Endothelial cell of umbilical vein (primary cell): ENCODE data around the gene ABCA6.

ENCODE experiments used
- EZH2 ChIP-seq: IDR thresholded peaks from 2 replicates; pipeline ENCODE4 v1.6.1; 2012; ENCODE audit warnings: borderline replicate concordance, low read depth, mild to moderate bottlenecking, moderate library complexity, low read length, inconsistent platforms; ENCODE audit not compliant: severe bottlenecking
- POLR2AphosphoS5 ChIP-seq: IDR thresholded peaks from 2 replicates; pipeline ENCODE4 v1.6.1; 2012; ENCODE audit warnings: low read depth, mild to moderate bottlenecking, control low read depth, low read length, moderate library complexity; ENCODE audit not compliant: insufficient read depth
- TF ChIP-seq, protein P1 (sequence below), 2 donors: IDR thresholded peaks; 1 replicate in 1 of 2; 2 replicates in 1 of 2; pipeline ENCODE4 v1.5.1; 2011; ENCODE audit warnings: low read length in 2 of 2, mild to moderate bottlenecking in 2 of 2, moderate library complexity in 2 of 2, control low read depth in 1 of 2, inconsistent platforms in 1 of 2, low read depth in 1 of 2; ENCODE audit not compliant: insufficient read depth in 1 of 2; ENCODE audit errors: extremely low read depth in 1 of 2

GRCh38 chr17:69084911-69085310 lies 56.8 kb downstream of the ABCA6 start:
- no peak for TF ChIP-seq POLR2AphosphoS5
- TF ChIP-seq, protein P1, sequence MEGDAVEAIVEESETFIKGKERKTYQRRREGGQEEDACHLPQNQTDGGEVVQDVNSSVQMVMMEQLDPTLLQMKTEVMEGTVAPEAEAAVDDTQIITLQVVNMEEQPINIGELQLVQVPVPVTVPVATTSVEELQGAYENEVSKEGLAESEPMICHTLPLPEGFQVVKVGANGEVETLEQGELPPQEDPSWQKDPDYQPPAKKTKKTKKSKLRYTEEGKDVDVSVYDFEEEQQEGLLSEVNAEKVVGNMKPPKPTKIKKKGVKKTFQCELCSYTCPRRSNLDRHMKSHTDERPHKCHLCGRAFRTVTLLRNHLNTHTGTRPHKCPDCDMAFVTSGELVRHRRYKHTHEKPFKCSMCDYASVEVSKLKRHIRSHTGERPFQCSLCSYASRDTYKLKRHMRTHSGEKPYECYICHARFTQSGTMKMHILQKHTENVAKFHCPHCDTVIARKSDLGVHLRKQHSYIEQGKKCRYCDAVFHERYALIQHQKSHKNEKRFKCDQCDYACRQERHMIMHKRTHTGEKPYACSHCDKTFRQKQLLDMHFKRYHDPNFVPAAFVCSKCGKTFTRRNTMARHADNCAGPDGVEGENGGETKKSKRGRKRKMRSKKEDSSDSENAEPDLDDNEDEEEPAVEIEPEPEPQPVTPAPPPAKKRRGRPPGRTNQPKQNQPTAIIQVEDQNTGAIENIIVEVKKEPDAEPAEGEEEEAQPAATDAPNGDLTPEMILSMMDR (IDR thresholded peaks at IDR 0.05; ENCODE audit: extremely low read depth in 1 of 2, insufficient read depth in 1 of 2, low read depth in 1 of 2, low read length in 2 of 2), result peak; percentile 5 to 38
- TF ChIP-seq EZH2, result no peak
